NOMO-1 treated with dmso at 0.1 percent for 144 hours (cell line): ENCODE results near the gene ARHGAP19.
A peak's percentile ranks its signal among the peaks of the same experiment; 100 is the strongest.

Experiments
- DNase-seq: peaks from one replicate; lab custom pipeline; 2025; ENCODE audit not compliant: unreplicated experiment; lab: John Stamatoyannopoulos, UW

The ARHGAP19 gene, protein sequence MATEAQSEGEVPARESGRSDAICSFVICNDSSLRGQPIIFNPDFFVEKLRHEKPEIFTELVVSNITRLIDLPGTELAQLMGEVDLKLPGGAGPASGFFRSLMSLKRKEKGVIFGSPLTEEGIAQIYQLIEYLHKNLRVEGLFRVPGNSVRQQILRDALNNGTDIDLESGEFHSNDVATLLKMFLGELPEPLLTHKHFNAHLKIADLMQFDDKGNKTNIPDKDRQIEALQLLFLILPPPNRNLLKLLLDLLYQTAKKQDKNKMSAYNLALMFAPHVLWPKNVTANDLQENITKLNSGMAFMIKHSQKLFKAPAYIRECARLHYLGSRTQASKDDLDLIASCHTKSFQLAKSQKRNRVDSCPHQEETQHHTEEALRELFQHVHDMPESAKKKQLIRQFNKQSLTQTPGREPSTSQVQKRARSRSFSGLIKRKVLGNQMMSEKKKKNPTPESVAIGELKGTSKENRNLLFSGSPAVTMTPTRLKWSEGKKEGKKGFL

DNA sequence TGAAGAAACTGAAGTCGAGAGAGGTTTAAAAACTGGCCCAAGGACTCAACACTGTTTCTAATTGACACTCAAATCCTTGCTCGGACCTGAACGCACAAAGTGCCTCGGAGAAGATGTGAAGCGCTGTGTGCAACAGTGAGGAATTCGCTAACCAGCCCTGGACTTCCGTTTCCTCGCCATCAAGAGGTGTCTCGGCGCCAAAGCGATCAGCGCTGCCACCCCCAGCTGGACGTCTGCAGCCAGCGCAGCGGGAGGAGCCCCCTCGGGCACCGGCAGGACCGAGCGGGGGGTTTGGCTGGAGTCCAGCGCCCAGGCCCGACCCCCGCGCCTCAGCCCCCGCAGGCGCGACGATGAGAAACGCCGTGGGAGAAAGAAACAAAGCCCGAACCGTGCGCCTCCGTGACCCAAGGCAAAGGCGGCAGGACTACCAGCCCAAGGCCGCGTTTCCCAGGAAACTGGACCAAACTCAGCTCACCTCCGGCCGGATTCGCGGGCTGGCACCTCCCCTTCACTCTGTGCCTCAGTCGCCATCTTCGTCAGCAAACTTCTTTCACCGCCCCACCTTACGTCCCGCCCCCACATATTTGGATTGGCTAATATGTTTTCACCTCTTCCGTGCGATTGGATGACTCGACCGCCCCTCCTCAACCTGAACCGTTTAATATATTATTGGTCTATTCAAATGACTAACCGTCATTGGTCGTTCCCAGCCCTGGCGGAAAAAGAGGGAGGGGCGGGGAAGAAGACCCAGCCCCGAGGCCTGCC, at the start of gene ARHGAP19:
TSS of gene ARHGAP19 (minus strand) at position 541 of the 765 bp plus-strand sequence. CDS start at position 531, 10 bp downstream.
- peak; percentile 98 for DNase-seq

GRCh38 chr10:97341416-97341815, 49.0 kb upstream of the ARHGAP19 start:
- DNase-seq, result no peak

DNA sequence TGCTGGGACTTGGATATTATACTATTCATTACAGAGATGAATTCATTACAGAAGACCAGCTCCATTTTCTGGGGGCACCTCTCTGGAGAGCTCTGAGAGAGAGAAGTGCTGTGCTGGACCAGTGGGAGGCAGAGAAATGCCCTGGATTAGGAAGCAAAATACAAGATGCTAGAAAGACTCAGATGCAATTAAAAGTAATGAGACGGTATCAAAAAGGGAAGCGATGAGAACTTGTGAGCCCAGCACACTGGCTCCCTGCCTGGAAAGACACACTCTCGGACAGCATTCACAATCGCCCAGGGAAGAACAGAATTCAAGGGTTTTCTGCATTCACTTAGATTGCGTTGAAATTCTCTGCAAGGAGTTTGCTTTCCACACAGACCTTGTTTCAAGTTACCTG, 45.6 kb upstream of the ARHGAP19 start:
- DNase-seq, result no peak

- DNase-seq, result no peak
Measured at GRCh38 chr10:97336942-97337831, 44.8 kb upstream of the ARHGAP19 start.

- no peak for DNase-seq
Measured at GRCh38 chr10:97336446-97336845, 44.0 kb upstream of the ARHGAP19 start.

- DNase-seq, result no peak
Measured at GRCh38 chr10:97336006-97336405, 43.6 kb upstream of the ARHGAP19 start.

- DNase-seq, result no peak
Measured at GRCh38 chr10:97335188-97335619, 42.8 kb upstream of the ARHGAP19 start.

GRCh38 chr10:97334370-97335175, 42.1 kb upstream of the ARHGAP19 start, which contains the start of gene FRAT2:
Gene FRAT2 (minus strand): TSS chr10:97334729. CDS start chr10:97334572, 157 bp downstream.
- peak; percentile 86 for DNase-seq

DNA sequence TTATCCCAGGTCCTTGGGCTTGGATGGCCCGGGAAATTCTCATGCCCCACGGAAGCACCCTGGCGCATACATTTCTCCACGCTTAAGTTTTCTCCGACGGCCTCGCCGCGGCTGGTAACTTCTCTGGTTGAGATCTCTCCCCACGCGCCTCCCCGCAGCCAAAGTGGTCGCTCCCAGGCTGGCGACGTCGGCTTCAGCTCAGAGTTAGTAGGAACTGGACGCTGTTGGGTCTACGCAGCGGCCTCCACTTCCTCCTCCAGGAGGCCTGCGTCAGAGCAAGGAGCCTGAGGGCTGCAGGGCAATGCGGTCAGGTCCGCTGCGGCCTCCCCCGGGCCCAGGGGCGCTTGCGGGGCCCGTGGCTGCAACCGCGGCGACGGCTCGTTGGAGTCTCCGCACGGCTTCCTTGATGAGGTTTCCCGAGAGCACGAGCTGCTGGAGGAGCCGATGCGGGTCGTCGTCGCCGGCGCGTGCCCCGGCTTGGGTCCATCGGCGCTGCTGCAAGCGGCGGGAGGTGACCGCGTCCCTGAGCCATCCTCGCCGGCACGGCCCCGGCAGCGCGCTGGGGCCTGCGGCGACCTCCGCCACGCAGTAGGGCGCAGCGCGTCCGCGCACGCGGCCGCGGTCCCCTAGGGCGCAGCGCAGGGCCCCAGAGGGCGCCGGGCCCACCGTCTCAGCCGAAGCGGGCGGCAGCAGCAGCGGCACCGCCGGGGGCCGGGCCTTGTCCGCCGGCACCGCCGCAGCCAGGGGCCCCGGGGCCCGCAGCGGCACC, 41.3 kb upstream of the ARHGAP19 start:
- DNase-seq, result peak; percentile 61

GRCh38 chr10:97333351-97333600, 40.8 kb upstream of the ARHGAP19 start:
- no peak for DNase-seq

- no peak for DNase-seq
Measured at GRCh38 chr10:97332591-97333350, 40.3 kb upstream of the ARHGAP19 start.

- no peak for DNase-seq
Measured at GRCh38 chr10:97331153-97331703, 38.8 kb upstream of the ARHGAP19 start.

- DNase-seq, result no peak
Measured at GRCh38 chr10:97329766-97330165, 37.3 kb upstream of the ARHGAP19 start.

- no peak for DNase-seq
Measured at GRCh38 chr10:97328646-97329453, 36.4 kb upstream of the ARHGAP19 start.

DNA sequence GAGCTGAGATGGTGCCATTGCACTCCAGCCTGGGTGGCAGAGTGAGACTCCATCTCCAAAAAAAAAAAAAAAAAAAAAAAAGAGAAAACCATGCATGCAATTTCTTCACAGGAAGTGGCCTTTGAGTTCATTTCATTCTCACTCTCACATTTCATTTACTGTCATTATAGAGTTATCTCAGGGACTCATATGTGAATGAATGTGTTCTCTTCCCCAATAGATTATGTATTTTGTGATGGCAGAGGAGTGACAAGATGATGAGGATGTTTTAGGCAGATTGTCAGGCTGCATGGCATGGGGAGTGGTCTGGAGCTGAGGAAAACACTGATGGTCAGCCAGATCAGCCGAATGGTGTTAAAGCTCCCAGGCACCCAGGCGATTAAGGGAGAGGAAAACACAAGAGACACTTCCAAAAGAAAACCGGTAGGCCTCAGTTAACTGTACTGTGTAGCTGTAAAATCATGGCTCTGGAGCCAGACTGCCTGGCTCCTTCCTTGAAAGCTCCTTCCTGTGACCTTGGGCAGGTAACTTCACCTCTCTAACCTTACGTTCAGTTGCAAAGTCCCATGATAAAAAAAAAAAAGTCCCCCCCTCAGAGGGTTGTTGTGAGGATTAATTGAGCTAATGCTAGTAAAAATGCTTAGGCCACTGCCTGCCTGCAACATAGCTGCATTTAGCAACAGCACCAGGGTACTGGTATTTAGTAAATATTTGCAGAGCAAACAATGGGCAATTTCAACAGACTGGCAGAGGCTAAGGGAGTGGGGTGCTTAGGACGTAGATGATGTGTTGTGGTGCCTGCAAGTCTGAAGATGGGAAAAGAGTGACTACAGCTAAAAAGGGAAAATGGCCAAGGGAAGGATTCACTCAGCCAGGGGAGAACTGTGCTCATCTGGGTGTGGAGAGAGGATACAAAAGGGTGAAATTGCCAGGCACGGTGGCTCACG, 35.2 kb upstream of the ARHGAP19 start:
- no peak for DNase-seq

- DNase-seq, result no peak
Measured at GRCh38 chr10:97325754-97326153, 33.3 kb upstream of the ARHGAP19 start.

GRCh38 chr10:97323501-97323900, 31.1 kb upstream of the ARHGAP19 start:
- DNase-seq, result no peak
